ENCODE results near the gene TLR3. TPM values are rescaled to one million over a fixed set of nuclear protein-coding genes. Genes with fewer than 3 reads are reported as not detected.

Gene TLR3
- total and polyA plus RNA-seq, 5 experiments from 2014 or later = 0.25 to 3.8 (median 0.43) TPM

DNA sequence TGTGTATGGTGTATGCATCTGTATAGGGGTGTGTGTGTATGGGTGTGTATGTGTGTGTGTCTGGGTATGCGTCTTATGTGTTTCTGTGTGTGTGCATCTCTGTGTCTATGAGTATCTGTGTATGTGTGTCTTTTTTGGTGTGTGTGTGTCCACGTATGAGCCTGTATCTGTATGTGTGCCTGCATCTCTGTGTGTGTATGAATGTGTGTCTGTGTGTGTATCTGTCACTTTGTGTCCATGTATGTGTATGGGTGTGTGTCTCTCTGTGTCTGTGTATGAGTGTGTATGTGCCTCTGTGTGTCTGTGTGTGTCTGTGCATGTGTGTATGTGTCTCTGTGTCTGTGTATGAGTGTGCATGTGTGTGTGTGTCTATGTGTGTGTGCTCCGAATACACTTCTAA lies 59.9 kb downstream of the TLR3 start:
- H3K27me3 Mint-ChIP-seq = peaks cover 4 to 13% (median 11%) of the 10 kb centered on the region in 5 donors
- DNase-seq = no peak
- no peak overlapping the region for H3K27ac Mint-ChIP-seq
- peaks cover 0 to 5% (median 0%) of the 10 kb centered on the region in 9 donors for H3K9me3 Mint-ChIP-seq
- H3K4me3 Mint-ChIP-seq = no peak overlapping the region
- no peak for ATAC-seq
- peaks cover 0 to 5% (median 0%) of the 10 kb centered on the region in 3 donors for H3K36me3 Mint-ChIP-seq
- POLR2A ChIA-PET = no interaction called here
- no peaks in the 10 kb centered on the region for H3K4me1 Mint-ChIP-seq

DNA sequence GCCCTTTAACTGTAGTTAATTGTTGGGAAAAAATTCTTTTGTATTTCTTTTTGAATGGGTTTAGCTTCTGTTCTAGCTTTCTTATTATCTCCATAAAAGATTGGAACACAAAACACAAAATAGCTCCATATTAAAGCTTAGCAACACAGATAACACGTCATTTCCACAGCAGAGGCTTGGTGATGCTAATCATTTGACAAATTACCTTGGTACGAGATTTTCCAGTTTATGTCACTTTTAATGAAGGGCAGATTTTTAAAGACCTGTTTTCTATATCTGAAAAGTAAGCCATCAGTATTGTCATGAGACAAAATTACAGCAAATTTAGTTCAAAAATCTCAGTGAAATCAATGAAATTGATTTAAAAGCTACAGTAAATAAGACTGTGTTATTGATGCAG lies 63.0 kb downstream of the TLR3 start:
- DNase-seq = no peak
- Mint-ChIP-seq H3K27me3 (peaks cover 4 to 20% (median 8%) of the 10 kb centered on the region in 5 donors), H3K36me3 (no peaks in the 10 kb centered on the region), H3K4me3 (no peak overlapping the region), H3K4me1 (no peaks in the 10 kb centered on the region), H3K9me3 (no peaks in the 10 kb centered on the region), H3K27ac (no peak overlapping the region)
- POLR2A ChIA-PET = no interaction called here
- no peak for ATAC-seq

DNA sequence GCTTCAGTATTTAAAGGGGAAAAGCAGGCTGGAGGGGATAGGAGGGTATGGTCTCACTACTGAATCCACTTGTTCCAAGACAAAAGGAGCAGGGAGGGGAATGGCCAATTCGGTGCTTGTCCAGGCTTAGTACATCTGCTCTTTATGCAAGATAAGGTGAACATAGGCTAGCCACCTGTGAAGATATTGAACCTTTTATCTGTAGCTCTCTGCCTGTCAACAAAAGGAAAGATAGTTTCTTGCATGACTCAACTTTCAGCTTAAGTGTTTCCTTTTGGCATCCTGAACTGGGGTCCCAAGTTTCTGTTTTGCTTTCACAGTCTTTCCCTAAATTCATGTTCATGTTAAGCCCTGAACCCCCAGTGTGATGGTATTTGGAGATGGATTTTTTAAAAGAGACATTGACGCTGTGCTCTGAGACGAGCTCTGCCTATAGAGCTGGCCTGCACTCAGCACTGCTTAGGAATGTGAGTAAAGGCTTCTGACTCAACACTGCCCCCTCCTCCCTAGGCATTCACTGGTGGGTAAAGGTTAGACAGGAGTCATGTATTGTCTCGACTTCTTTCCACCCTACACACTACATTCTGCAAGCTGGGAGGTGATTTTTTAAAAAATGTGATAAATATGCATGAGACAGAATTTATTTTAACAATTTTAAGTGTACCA lies 63.8 kb downstream of the TLR3 start:
- Mint-ChIP-seq H3K4me3 (no peak overlapping the region), H3K4me1 (no peaks in the 10 kb centered on the region), H3K9me3 (no peaks in the 10 kb centered on the region), H3K27me3 (peaks cover 3 to 21% (median 8%) of the 10 kb centered on the region in 5 donors), H3K36me3 (no peaks in the 10 kb centered on the region), H3K27ac (peak overlapping the region in 1 of 10 donors; percentile 28)
- POLR2A ChIA-PET = no interaction called here
- ATAC-seq = peak in 1 of 2 donors; percentile 32
- DNase-seq = no peak

DNA sequence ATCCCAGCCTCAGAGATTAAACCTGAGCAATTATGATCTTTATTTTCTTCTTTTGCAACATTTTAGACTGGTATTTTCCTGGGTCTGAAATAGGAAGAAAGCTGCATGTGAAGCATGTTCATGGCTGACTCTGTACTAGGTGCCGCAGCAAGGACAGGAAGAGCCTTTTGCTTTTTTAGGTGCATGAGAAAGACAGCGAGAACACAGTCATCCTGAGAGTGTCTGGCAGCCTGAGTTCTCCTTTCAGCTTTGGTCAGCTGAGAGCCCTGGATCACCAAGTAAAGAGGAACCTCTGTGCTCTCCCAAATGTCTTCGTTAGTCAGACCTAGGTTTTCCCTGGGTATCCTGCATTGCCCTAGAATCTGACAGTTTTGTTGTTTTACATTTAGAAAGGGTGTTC lies 65.3 kb downstream of the TLR3 start:
- no peak for ATAC-seq
- Mint-ChIP-seq H3K36me3 (no peaks in the 10 kb centered on the region), H3K9me3 (no peaks in the 10 kb centered on the region), H3K27me3 (peaks cover 0 to 18% (median 3%) of the 10 kb centered on the region in 5 donors), H3K4me1 (no peaks in the 10 kb centered on the region), H3K27ac (peak overlapping the region in 1 of 10 donors; percentile 15), H3K4me3 (no peak overlapping the region)
- DNase-seq = no peak
- POLR2A ChIA-PET = interaction anchor here (1.8 kb wide), 1 partner anchor 57 kb away, joined by 4 read pairs; the partner anchor contains the start of gene CYP4V2

DNA sequence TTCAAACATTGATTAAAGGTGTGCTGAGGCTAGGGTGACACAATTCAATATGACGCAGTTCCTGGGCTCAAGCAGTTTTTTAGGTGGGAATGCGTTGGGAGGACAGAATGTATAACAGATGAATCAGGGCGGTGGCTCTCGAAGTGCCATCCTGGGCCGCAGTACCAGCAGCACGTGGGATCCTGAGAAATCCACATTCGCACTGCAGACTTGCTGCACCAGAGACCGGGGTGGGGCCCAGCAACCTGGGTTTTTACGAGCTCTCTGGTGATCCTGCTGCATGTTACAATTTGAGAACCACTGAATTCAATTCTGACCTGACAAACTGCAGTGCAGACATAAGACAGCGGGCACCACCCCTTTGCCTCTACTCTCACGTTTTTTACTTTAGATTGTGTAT lies 65.9 kb downstream of the TLR3 start:
- H3K27me3 Mint-ChIP-seq = peaks cover 0 to 18% (median 3%) of the 10 kb centered on the region in 5 donors
- DNase-seq = no peak
- no peak overlapping the region for H3K4me3 Mint-ChIP-seq
- POLR2A ChIA-PET = interaction anchor here (1.8 kb wide), 1 partner anchor 56 kb away, joined by 4 read pairs; the partner anchor contains the start of gene CYP4V2
- H3K36me3 Mint-ChIP-seq = no peaks in the 10 kb centered on the region
- ATAC-seq = no peak
- H3K9me3 Mint-ChIP-seq = no peaks in the 10 kb centered on the region
- no peaks in the 10 kb centered on the region for H3K4me1 Mint-ChIP-seq
- H3K27ac Mint-ChIP-seq = peak overlapping the region in 1 of 10 donors; percentile 12

DNA sequence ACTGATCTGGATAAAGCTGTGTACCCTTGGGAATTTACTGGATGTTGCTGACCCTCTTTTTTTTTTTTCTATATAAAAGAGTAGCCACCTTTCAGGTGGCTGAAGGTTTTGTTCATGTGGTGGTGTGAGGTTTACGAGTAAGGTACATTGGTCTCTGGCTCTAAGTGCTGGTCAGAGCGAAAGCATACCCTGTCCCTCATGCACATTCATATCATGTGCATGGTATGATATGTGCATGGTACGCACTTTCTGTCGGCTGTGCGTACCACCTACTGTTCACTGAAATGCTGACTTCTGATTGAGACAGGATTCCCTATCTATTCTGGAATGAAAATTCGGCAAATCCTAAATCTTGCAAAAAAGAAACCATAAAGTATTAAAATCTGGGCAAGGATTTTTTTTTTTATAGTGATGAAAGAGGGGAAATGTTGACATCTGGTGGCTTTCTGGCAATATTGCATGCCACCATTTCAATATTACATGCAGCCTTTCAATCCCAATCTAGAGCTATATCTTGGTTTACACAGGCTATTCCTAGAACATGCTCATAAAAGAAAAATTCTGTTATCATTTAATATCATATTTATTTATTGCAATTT lies 68.3 kb downstream of the TLR3 start:
- H3K9me3 Mint-ChIP-seq = no peaks in the 10 kb centered on the region
- H3K27me3 Mint-ChIP-seq = peaks cover 0 to 26% (median 9%) of the 10 kb centered on the region in 5 donors
- no peaks in the 10 kb centered on the region for H3K4me1 Mint-ChIP-seq
- POLR2A ChIA-PET = no interaction called here
- ATAC-seq (no peak), DNase-seq (no peak)
- H3K36me3 Mint-ChIP-seq = no peaks in the 10 kb centered on the region
- H3K27ac Mint-ChIP-seq = no peak overlapping the region
- no peak overlapping the region for H3K4me3 Mint-ChIP-seq

Other genes with a start within 250 kb of the TLR3 start
- gene FAM149A, start 35.5 kb downstream of the TLR3 start, total RNA-seq = 1 to 10 TPM; 2.4 to 2.5 TPM
- under 1 TPM in 2 of 3 donors, not detected in 1; 0.12 to 0.18 TPM for gene FAM149A, start 35.5 kb downstream of the TLR3 start, polyA plus RNA-seq
- 10 to 100 TPM; 29.4 to 30.3 TPM for gene CYP4V2, start 122.4 kb downstream of the TLR3 start, total RNA-seq
- gene CYP4V2, start 122.4 kb downstream of the TLR3 start, polyA plus RNA-seq = 10 to 100 TPM; 19.3 to 28.4 (median 22.9) TPM
- gene KLKB1, start 158.4 kb downstream of the TLR3 start, total RNA-seq = 1 to 10 TPM; 1.8 to 2.9 TPM
- gene KLKB1, start 158.4 kb downstream of the TLR3 start, polyA plus RNA-seq = not detected
- gene F11, start 197.0 kb downstream of the TLR3 start, total RNA-seq = not detected
- not detected for gene F11, start 197.0 kb downstream of the TLR3 start, polyA plus RNA-seq

Measured in naive thymus-derived CD8-positive, alpha-beta T cell (primary cell).